ENCODE results near the gene ATP8A2.
A peak's percentile ranks its signal among the peaks of the same experiment; 100 is the strongest.
"Not testable (repeated sequence)": the region's sequence is repeated elsewhere in the genome, so short reads cannot be mapped to it uniquely, and the experiment has no call there.

Gene ATP8A2

DNA sequence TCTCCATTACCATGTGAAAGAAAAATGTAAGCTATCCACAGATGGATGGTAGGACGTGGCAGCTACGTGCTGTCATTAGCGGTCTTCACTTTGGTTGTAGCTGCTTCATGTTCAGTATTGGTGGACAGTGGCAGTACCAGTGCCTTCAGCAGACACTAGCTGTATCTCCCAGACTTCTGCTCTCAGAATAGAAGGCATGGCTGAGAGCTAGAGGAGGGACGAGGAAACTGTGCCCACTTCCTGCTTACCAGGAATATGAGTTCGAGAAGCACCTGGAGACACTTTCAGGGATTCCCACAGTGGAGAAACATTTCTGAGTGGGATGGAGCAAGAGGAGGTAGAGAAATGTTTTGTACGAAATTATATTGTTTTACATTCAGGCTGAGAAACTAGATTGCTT, 686.9 kb downstream of the ATP8A2 start:
- no peak for DNase-seq

DNA sequence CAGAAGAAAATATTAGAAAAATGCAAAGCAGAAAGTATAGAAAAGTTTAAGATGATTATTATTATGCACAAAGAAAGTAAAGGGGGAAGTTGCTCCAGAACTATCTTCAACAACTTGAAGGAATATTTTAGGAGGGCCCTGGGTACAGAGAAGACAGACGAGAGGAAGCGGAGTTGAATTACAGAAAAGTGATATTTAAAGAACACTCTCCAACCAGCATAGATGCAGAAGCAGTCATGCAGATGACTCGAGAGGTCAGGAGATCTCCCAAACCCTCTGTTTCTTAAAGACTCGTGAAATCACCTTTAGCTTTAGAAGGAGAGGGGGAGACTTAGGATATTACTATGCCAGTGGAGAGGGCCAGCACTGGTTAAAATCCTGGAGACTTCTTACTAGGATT, 688.6 kb downstream of the ATP8A2 start:
- DNase-seq: no peak

DNA sequence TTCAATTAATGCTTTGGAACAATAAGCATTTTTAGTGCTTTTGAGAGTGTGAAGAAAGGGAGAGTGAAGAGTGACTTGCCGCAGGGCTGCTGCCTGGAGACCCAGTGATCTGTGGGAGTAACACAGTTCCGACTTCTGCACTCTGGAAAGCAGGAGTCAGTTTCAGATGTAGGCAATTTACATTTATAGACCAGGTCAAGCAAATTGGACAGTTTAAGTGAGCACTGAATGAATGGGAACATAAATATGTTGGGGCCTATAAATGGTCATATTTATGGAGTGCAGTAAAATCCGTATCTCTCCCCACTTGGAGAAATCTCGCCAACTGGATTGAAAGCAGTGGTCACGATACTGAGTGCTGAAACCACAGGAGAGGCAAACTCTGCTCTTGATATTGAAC, 689.5 kb downstream of the ATP8A2 start:
- no peak for DNase-seq

DNA sequence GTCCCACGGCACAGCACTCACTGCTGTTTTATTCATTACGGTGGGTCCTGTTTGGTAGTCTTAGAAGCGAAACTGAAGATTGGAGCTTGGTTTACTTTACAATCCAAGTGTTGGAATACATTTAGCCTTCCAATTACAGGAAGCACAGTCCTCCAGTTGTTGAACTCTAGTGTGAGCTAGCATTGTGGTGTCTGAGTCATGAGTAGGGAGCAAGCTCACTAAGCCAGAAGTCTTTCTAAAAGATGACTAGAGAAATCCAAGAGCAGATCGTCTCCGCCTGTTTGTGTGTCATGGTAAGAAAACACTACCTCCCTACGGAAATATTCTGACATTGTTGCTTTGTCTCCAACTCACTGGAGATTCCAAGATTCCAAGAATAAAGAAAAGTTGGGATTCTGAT, 690.2 kb downstream of the ATP8A2 start:
- DNase-seq: no peak

DNA sequence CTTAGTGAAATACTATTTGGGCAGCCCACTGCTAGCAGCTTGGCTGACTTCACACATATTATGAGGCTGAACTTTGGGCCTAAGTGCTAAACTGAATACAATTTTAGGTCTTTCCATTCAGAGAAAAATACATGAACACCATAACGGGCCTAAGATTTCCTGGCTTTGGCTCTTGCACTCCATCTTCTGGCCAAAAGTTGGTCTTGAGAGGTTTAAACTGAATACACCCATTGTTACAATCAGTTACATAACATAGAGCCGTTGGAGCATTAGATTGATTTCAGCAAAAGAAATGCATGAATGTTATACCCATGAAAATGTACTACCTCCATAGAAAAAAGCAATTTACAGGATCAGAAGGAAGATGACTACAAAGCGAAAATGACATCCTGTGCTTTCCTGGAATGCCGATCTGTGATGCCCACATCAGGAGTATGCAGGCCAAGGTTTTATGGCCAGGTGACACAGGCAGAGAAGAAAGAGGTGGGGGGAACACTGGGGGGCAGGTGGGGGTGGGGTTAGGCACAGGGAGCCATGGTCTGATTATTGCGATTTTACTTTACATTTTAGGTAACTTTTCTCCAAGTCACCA, 691.2 kb downstream of the ATP8A2 start:
- peak; percentile 57 for DNase-seq

DNA sequence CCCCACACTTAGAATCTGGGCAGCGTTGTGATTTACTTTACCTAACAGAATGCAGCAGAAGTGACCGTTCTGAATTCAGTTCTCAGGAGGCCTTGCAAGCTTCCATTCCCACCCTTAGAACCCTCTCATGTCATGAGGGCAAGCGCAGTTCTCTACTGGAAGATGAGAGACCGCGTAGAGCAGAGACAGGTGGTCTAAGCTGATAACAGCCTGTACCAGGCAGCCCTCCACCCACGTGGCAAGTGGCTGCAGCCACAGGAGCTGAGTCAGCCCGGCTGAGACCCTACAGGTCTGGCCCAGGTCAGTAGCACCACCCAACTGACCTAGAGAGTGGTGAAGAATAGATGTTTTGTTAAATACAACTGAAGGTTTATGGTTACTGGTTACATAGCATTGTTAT, 694.7 kb downstream of the ATP8A2 start:
- DNase-seq: not testable (repeated sequence)

DNA sequence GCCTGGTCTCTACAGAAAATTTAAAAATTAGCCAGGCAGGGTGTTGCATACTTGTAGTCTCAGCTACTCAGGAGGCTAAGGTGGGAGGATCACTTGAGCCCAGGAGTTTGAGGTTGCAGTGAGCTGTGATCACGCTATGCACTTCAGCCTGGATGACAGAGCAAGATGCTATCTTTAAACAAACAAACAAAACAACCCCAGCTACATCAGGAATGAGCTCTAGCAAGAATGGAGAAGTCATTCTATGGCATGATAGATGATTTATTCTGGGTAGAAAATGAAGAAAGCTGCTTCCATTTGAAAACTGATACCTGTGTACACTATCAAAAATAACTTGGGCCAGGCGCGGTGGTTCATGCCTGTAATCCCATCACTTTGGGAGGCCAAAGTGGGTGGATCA, 695.8 kb downstream of the ATP8A2 start:
- no peak for DNase-seq

DNA sequence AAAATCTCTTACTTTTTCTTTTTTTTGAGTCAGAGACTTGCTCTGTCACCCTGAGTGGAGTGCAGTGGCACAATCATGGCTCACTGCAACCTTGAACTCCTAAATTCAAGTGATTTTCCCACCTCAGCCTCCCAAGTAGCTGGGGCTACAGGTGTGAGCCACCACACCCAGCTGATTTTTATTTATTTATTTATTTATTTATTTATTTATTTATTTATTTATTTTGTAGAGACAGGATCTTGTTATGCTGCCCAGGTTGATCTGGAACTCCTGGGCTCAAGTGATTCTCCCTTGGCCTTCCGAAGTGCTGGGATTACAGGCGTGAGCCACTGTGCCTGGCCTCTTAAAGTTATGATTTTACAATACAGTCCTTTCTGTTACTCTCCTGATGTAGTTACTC, 696.6 kb downstream of the ATP8A2 start:
- not testable (repeated sequence) for DNase-seq

DNA sequence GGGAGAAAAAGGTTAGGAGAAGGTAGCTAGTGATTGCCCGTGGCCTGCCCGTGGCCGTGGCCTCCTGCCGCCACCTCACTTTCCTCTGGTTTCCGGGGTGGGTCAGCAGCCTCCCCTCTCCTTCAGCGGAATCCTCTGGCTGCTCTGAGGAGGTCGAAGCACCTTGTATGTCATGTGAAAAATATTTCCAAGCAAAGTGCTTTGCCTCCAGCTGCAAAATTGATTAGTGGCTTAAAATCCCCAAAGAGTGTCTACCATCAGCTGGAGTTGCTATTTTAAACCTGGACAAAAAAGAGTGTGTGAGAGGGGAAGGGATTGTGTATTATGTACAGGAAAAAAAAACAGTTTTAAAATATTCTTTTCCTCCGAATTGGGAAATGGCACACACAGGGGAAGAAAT, 697.9 kb downstream of the ATP8A2 start:
- not testable (repeated sequence) for DNase-seq

DNA sequence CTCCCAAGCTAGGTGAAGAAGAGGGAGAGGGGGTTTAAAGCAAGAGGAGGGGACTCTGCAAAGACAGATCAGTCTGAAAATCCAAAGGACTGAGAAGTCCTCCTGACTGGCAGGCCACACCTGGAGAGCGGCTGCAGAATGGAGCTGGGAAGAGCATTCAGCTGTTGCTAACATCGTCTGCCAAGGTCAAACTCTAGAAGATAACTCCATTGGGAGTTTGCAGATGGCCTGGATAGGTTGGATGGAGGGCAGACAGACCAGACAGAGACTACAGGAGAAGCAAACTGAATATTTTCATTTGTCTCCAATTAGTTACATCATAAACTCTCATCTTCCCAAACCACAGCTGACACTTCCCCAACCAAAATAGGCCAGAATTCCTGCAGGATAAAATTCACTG, 699.9 kb downstream of the ATP8A2 start:
- DNase-seq: no peak

DNA sequence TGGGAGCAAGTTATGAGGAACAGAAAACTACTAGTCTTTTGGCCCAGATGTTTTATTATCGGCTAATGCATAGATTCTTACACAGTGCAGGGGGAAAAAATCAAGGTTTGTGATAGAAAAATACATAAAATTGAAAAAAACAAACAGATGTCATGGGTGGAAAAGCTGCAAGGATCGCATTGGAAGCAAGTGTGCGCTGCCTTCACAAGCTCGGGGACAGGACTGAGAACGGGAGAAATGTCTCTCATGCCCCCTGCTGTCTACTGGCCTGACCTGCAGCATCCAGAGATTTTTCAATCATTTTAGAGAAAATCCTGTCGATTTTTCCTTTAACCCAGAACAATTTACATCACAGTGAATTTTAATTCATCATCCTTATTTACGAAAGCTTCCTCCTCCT, 700.6 kb downstream of the ATP8A2 start:
- DNase-seq: not testable (repeated sequence)

DNA sequence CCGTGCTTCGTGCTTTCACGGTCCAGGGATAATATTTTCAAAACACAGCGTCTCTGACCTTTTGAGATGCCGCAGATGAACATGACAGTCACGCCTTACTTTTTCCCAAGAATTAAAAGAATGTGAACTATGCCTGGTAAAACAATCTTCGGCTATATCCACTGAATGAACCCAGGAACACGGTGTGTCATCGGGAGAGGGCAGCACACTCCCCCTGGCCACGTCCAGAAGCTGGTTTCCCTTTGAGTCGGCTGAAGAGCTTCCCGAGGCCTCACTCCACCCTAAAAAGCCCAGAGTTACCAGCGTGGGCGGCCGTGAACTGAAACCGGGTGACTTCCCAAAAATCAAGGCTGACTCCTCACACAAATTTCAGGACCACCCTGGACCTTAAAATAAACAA, 702.9 kb downstream of the ATP8A2 start:
- no peak for DNase-seq
